Measurements from ENCODE around the gene ARHGAP12.

ARHGAP12 gene

DNA sequence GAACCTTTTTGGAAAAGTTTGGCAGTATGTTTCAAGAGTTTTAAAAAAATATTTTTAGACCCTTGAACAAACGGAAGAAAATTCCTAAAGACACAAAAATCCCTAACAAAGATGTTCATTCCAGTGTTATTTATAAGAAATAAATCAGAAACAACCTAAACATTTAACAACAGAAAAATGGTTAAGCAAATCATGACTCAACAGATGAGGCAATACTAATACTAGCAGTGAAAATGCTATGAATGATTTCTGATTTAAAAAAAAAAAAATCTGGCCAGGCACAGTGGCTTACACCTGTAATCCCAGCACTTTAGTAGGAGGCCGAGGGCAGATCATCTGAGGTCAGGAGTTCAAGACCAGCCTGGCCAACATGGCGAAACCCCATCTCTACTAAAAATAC, 61.0 kb downstream of the ARHGAP12 start:
- no peaks in the 10 kb centered on the region for H3K9me3 ChIP-seq (ENCODE audit: insufficient read depth, low read depth, low read length)
- no peaks in the 10 kb centered on the region for H3K27me3 ChIP-seq (ENCODE audit: insufficient read depth, low read length)
- H3K27ac ChIP-seq (ENCODE audit: low read length): no peak overlapping the region
- peaks cover 38% of the 10 kb centered on the region for H3K4me1 ChIP-seq (ENCODE audit: insufficient read depth, low read length)
- no peak overlapping the region for H3K4me3 ChIP-seq (ENCODE audit: low read length)
- H3K36me3 ChIP-seq (ENCODE audit: insufficient read depth, low read depth, low read length): no peaks in the 10 kb centered on the region
- no peak overlapping the region for H3K9ac ChIP-seq (ENCODE audit: low read depth, low read length)

DNA sequence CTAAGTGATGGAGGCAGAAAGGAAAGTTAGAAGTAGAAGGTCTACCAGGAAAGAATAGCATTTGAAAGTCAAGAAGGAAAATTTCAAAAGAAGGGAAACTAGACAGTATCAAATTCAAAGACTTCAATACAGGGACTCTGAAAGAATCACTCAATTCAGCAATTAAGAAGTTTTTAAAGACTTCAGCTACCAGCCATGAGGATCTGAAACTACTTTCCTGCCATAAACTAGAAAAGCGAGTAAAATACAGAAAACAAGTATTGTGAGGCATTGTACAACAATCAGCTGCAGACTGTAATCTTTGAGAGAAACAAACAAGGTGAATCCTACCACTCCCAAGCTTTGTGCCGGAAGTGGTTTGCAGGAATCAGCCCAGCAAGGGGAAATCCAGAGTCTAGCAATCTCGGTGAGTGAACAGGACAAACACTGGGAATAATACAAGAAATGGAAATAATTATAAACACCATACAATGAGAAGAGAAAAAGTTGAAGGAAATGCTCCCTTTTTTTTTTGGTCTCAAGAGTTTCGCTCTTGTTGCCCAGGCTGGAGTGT, 62.4 kb downstream of the ARHGAP12 start:
- H3K9ac ChIP-seq (ENCODE audit: low read depth, low read length): no peak overlapping the region
- H3K27ac ChIP-seq (ENCODE audit: low read length): no peak overlapping the region
- no peaks in the 10 kb centered on the region for H3K27me3 ChIP-seq (ENCODE audit: insufficient read depth, low read length)
- no peak overlapping the region for H3K4me3 ChIP-seq (ENCODE audit: low read length)
- peaks cover 32% of the 10 kb centered on the region for H3K4me1 ChIP-seq (ENCODE audit: insufficient read depth, low read length)
- H3K9me3 ChIP-seq (ENCODE audit: insufficient read depth, low read depth, low read length): no peaks in the 10 kb centered on the region
- H3K36me3 ChIP-seq (ENCODE audit: insufficient read depth, low read depth, low read length): peaks cover 3% of the 10 kb centered on the region

DNA sequence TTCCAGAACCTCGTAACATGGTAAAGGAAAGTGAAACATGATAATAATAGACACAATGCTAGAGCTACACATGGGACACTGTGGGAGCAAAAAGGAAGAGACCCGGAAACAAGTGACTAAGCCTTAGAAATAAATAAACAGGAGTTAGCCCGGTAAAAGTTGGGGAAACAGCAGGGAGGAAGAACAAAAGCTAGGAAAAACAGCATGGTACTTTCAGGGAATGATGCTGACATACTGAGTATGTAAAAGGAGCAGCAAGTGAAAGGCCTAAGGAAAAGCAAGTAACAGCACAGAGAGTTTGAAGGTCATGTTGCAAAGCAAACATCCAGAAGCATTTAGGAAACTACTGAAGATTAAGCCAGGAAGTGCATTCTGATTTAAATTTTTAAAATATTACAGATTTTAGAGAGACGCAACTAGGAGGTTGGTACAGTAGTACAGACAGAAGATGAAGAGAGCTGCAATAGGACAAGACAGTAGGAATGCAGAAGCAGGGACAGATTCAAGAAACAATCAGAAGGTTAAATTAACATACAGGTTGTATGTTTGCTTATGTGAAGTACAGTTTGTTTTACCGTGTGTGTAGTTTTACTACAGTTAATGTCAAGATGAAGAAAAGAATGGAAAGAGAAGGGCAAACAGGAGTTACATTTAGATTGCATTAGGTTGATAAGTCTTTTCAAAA, 63.7 kb downstream of the ARHGAP12 start:
- H3K36me3 ChIP-seq (ENCODE audit: insufficient read depth, low read depth, low read length): peaks cover 14% of the 10 kb centered on the region
- no peaks in the 10 kb centered on the region for H3K27me3 ChIP-seq (ENCODE audit: insufficient read depth, low read length)
- H3K27ac ChIP-seq (ENCODE audit: low read length): no peak overlapping the region
- peak overlapping the region; percentile 37; the same call in 1 of the 2 replicates for H3K9ac ChIP-seq (ENCODE audit: low read depth, low read length)
- peak overlapping the region; percentile 48 for H3K4me3 ChIP-seq (ENCODE audit: low read length)
- H3K9me3 ChIP-seq (ENCODE audit: insufficient read depth, low read depth, low read length): no peaks in the 10 kb centered on the region
- peaks cover 28% of the 10 kb centered on the region for H3K4me1 ChIP-seq (ENCODE audit: insufficient read depth, low read length)

DNA sequence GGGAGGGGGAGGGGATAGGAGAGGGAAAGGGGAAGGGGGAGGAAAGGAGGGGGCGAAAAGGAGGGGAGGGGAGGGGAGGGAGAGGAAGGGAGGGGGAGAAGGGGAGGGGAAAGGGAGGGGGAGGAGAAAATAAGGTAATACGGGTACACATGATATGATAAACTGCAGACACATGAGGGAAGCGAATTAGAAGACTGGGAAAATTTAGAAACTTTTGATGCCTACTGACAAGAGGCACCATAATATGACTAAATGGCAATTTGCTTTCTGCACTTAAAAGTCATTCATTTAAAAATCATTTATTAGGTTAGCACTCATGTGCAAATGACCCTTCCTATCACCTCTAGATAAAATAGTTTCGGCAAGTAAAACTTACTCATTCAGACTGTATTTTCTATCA, 73.6 kb downstream of the ARHGAP12 start:
- Histone ChIP-seq H3K36me3 (ENCODE audit: insufficient read depth, low read depth, low read length) (peaks cover 18% of the 10 kb centered on the region; the same call in 1 of the 2 replicates), H3K27me3 (ENCODE audit: insufficient read depth, low read length) (no peaks in the 10 kb centered on the region), H3K4me1 (ENCODE audit: insufficient read depth, low read length) (no peaks in the 10 kb centered on the region), H3K9me3 (ENCODE audit: insufficient read depth, low read depth, low read length) (no peaks in the 10 kb centered on the region), H3K9ac (ENCODE audit: low read depth, low read length) (no peak overlapping the region), H3K4me3 (ENCODE audit: low read length) (no peak overlapping the region), H3K27ac (ENCODE audit: low read length) (no peak overlapping the region)

DNA sequence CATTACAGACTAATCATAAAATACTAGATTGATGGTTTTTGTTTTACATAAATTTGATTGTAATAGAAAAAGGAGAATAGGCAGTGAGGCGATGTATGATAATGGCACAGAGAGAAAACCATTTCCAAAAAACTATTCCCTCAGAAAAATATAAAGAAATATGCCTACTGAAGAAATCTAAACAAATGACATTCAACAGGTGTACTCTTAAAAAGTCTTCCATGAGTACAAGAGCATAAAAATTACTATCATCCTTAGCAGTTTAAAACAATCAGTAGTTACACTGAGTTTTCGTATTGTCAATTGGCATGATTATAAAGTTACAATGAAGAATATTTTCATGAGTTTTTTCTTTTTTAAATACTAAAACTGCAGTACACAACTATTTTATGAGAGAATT, 75.0 kb downstream of the ARHGAP12 start:
- H3K4me3 ChIP-seq (ENCODE audit: low read length): no peak overlapping the region
- H3K27me3 ChIP-seq (ENCODE audit: insufficient read depth, low read length): no peaks in the 10 kb centered on the region

DNA sequence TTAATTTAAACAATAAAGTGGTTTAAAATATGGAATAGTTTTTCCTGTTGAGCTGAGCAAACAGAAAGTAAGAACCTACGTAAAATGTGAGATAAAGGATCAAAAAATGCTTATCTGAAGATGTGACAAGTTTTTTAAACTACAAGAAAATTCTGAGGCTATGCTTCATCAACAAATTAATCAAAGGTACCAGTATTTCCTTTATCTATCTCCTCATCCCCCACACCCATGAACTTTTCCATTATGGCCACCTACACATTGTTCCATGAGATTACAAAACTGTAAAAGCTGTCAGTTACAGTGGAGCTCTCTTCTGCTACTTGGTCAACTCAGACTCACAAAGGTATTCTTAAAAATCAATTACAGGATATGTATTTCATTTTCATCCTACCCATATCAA, 77.4 kb downstream of the ARHGAP12 start:
- Histone ChIP-seq H3K36me3 (ENCODE audit: insufficient read depth, low read depth, low read length) (peaks cover 10% of the 10 kb centered on the region; the same call in 1 of the 2 replicates), H3K27ac (ENCODE audit: low read length) (no peak overlapping the region), H3K9me3 (ENCODE audit: insufficient read depth, low read depth, low read length) (no peaks in the 10 kb centered on the region), H3K4me1 (ENCODE audit: insufficient read depth, low read length) (no peaks in the 10 kb centered on the region), H3K4me3 (ENCODE audit: low read length) (no peak overlapping the region), H3K9ac (ENCODE audit: low read depth, low read length) (no peak overlapping the region), H3K27me3 (ENCODE audit: insufficient read depth, low read length) (no peaks in the 10 kb centered on the region)

More for the DNA sequence above, 75.0 kb downstream of the ARHGAP12 start:
- Histone ChIP-seq H3K9ac (ENCODE audit: low read depth, low read length) (no peak overlapping the region), H3K27ac (ENCODE audit: low read length) (no peak overlapping the region), H3K4me1 (ENCODE audit: insufficient read depth, low read length) (no peaks in the 10 kb centered on the region), H3K36me3 (ENCODE audit: insufficient read depth, low read depth, low read length) (peaks cover 11% of the 10 kb centered on the region; the same call in 1 of the 2 replicates), H3K9me3 (ENCODE audit: insufficient read depth, low read depth, low read length) (no peaks in the 10 kb centered on the region)

DNA sequence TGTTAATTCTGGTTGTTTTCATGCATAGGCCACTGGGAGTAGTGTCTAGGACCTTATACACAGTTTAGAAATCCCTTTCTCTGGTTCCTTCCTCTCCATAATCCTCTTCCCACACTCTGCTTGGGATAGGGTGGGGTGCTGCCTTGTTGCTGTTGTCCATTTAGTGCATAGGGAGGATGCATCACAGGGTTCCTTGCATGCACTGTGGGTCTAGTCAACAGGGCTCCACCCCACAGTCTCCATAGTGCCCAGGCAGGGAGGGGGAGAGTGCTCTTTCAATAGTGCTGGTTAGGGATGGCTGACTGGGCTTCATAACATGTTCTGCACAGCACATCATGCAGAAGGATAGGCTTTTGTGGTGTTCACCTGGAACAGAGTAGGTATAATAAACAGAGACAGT, 81.1 kb downstream of the ARHGAP12 start:
- Histone ChIP-seq H3K27me3 (ENCODE audit: insufficient read depth, low read length) (no peaks in the 10 kb centered on the region), H3K9ac (ENCODE audit: low read depth, low read length) (no peak overlapping the region), H3K4me3 (ENCODE audit: low read length) (no peak overlapping the region), H3K36me3 (ENCODE audit: insufficient read depth, low read depth, low read length) (peaks cover 15% of the 10 kb centered on the region; the same call in 1 of the 2 replicates), H3K27ac (ENCODE audit: low read length) (no peak overlapping the region), H3K4me1 (ENCODE audit: insufficient read depth, low read length) (no peaks in the 10 kb centered on the region), H3K9me3 (ENCODE audit: insufficient read depth, low read depth, low read length) (no peaks in the 10 kb centered on the region)

DNA sequence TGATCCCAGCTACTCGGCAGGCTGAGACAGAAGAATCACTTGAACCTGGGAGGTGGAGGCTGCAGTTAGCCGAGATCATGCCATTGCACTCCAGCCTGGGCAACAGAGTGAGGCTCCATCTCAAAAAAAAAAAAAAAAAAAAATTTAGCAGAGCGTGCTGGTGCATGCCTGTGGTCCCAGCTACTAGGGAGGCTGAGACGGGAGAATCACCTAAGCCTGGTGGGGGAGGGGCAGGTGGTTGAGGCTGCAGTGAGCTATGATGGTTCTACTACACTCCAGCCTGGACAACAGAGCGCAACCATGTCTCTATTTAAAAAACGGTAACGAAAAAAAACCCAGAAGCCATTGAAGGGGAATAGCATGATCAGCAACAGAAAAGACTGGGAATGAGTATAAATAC, 89.9 kb downstream of the ARHGAP12 start:
- H3K9ac ChIP-seq (ENCODE audit: low read depth, low read length): no peak overlapping the region
- no peaks in the 10 kb centered on the region for H3K27me3 ChIP-seq (ENCODE audit: insufficient read depth, low read length)
- H3K4me1 ChIP-seq (ENCODE audit: insufficient read depth, low read length): no peaks in the 10 kb centered on the region
- no peaks in the 10 kb centered on the region for H3K9me3 ChIP-seq (ENCODE audit: insufficient read depth, low read depth, low read length)
- no peak overlapping the region for H3K4me3 ChIP-seq (ENCODE audit: low read length)
- no peak overlapping the region for H3K27ac ChIP-seq (ENCODE audit: low read length)
- H3K36me3 ChIP-seq (ENCODE audit: insufficient read depth, low read depth, low read length): peaks cover 14% of the 10 kb centered on the region; the same call in 1 of the 2 replicates

DNA sequence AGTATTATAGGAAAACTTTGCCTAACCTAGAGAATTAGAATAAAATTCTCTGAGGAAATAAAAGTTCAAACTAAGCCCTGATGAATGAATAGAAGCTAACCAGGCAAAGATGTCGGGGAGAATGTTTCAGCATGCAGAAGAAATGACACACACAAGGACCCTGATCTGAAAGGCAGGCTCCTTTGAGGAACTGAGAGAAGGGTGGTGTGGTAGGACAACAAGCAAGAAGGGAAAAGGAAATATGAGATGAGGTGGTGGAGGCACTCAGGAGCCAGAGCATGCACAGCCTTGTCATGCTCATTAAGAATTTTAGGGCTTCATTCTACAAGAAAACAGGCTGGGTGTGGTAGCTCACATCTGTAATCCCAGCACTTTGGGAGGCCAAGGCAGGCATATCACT, 90.6 kb downstream of the ARHGAP12 start:
- H3K27ac ChIP-seq (ENCODE audit: low read length): no peak overlapping the region
- H3K9ac ChIP-seq (ENCODE audit: low read depth, low read length): no peak overlapping the region
- H3K4me1 ChIP-seq (ENCODE audit: insufficient read depth, low read length): no peaks in the 10 kb centered on the region
- no peaks in the 10 kb centered on the region for H3K27me3 ChIP-seq (ENCODE audit: insufficient read depth, low read length)
- H3K36me3 ChIP-seq (ENCODE audit: insufficient read depth, low read depth, low read length): peaks cover 14% of the 10 kb centered on the region; the same call in 1 of the 2 replicates
- H3K4me3 ChIP-seq (ENCODE audit: low read length): no peak overlapping the region
- no peaks in the 10 kb centered on the region for H3K9me3 ChIP-seq (ENCODE audit: insufficient read depth, low read depth, low read length)

DNA sequence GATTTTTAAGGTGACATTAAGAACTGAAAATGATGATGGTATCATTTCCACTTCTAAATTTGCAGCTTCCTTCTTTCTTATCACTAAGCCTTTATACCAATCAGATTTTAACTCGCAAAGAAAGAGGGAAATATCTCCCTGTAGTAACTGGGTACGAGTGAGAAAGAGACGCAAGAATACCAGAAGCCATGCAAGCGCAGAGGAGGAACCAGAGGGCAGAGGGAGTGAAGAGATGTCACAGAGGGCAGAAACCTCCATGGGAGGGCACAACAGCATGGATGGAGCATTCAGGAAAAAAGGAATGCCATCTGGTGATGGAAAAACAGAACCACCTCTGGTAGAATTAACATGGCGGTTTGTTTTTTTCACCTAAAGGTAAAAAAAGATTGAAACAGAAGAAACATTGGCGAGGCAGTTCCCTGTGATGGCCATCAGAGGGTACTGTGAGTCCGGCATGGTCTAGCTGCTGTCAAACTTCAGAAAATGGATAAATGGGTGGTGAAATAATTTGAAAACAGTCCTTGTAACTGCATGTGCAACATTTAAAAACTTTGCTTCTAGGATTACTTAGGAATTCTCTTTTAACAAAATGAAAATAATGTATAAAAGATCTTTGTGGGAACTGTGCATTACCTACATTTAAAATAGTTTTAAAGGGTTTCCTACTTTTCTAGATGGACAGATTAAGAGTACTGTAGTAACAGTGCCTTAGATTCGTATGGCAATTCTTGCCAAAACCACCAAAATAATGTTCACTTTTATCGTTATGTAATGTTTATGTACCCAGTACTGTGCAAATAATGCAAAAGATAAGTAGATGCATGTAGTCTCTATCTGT, 91.8 kb downstream of the ARHGAP12 start:
- H3K4me1 ChIP-seq (ENCODE audit: insufficient read depth, low read length): no peaks in the 10 kb centered on the region
- H3K9ac ChIP-seq (ENCODE audit: low read depth, low read length): no peak overlapping the region
- no peak overlapping the region for H3K4me3 ChIP-seq (ENCODE audit: low read length)
- no peaks in the 10 kb centered on the region for H3K27me3 ChIP-seq (ENCODE audit: insufficient read depth, low read length)
- no peaks in the 10 kb centered on the region for H3K9me3 ChIP-seq (ENCODE audit: insufficient read depth, low read depth, low read length)
- no peak overlapping the region for H3K27ac ChIP-seq (ENCODE audit: low read length)
- H3K36me3 ChIP-seq (ENCODE audit: insufficient read depth, low read depth, low read length): peaks cover 9% of the 10 kb centered on the region; the same call in 1 of the 2 replicates

DNA sequence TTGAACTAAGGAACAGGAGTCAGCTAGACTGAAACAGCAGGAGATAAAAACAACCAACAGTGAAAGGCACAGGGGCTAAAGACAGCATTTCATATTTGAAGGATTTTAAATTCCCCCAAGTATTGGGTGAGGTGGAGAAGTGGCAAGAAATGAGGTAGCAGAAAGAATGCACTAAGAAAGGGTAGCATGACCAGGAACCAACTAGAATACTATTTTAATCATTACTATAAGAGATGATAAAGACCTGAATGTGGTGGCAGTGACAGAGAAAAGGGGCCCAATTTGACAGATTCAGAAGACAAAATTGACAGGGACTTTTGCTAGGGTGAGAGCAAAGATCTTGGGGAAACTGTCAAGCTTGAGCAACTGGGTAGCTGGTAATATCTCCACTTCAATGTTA, 94.9 kb downstream of the ARHGAP12 start:
- Histone ChIP-seq H3K4me1 (ENCODE audit: insufficient read depth, low read length) (peaks cover 23% of the 10 kb centered on the region; the same call in 1 of the 2 replicates), H3K36me3 (ENCODE audit: insufficient read depth, low read depth, low read length) (no peaks in the 10 kb centered on the region), H3K4me3 (ENCODE audit: low read length) (no peak overlapping the region), H3K27ac (ENCODE audit: low read length) (no peak overlapping the region), H3K27me3 (ENCODE audit: insufficient read depth, low read length) (no peaks in the 10 kb centered on the region), H3K9ac (ENCODE audit: low read depth, low read length) (no peak overlapping the region), H3K9me3 (ENCODE audit: insufficient read depth, low read depth, low read length) (no peaks in the 10 kb centered on the region)

Data from iPS-20b (cell line).